ENCODE measurements around the gene LEMD3.
"Not testable (repeated sequence)": the region's sequence is repeated elsewhere in the genome, so short reads cannot be mapped to it uniquely, and the experiment has no call there.

The LEMD3 gene

GRCh38 chr12:65280306-65280705 is 110.9 kb downstream of the LEMD3 start:
- DNase-seq: no peak

- DNase-seq: no peak
Observed at GRCh38 chr12:65282840-65283239, 113.5 kb downstream of the LEMD3 start.

DNA sequence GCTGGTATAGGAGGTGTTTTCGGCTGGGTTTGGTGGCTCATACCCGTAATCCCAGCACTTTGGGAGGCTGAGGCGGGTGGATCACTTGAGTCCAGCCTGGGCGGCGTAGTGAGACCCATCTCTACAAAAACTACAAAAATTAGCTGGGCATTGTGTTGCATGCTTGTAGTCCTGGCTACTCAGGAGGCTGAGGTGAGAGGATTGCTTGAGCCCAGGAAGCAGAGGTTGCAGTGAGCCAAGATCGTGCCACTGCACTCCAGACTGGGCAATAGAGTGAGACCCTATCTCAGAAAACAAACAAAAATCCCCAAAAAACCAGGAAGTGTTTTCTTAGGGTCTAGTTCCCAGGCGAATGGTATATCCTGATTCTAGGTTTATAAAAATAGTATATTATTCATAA is 116.1 kb downstream of the LEMD3 start:
- DNase-seq: not testable (repeated sequence)

DNA sequence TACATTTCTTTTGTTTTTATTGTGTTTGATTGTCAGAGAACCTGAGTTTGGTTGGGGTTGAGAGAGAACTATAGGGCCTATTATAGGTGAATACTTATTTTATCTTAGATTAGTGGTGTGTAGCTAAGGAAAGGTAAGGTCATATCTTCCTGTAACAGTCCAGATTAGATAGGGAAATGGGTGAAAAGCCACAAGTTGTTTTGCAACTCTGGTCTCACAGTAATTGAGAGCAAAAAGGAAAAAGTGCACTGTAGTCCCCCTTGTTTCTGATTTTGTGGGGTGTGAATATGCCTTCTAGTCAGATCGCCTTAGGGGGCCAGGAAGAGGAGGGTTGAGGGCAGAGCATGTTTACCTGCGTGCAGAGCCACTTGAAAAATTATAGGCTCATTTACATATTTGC is 118.0 kb downstream of the LEMD3 start:
- no peak for DNase-seq

- no peak for DNase-seq
Observed at GRCh38 chr12:65292241-65292640, 122.9 kb downstream of the LEMD3 start.

- no peak for DNase-seq
Observed at GRCh38 chr12:65293735-65294134, 124.4 kb downstream of the LEMD3 start.

DNA sequence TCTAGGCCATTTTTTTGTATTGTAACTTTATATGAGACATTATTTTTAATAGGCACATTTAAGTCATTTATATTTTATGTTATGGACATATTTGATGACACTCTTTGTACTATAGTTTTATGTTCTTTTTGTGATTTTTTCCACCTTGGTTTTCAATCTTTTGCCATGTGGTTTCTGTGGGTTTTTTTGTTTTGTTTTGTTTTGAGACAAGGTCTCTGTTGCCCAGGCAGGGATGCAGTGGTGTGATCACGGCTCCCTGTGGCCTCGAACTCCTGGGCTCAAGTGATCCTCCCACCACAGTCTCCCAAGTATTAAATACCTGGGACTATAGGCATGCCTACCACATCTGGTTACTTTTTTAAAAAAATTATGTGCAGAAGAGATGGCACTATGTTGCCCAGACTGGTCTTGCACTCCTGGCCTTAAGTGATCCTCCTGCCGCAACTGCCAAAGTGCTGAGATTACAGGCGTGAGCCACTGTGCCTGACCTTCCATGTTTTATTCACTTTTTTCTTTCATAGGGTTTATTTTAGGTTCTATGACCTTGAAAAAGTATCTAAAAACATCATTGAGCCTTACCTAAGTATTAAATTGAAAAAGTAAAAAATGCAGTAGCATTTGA is 125.4 kb downstream of the LEMD3 start:
- DNase-seq: no peak

- no peak for DNase-seq
Observed at GRCh38 chr12:65296508-65297265, 127.3 kb downstream of the LEMD3 start.

Data from NCI-H774 (cell line).